H9 (cell line): ENCODE measurements around the gene USP44. TPM values are rescaled to one million over a fixed set of nuclear protein-coding genes. Genes with fewer than 3 reads are reported as not detected.

Experiments used
- DNase-seq: peaks from one replicate; pipeline ENCODE4 v3.0.0-alpha.2; 2017
- H2AFZ ChIP-seq: one replicate; pipeline ENCODE4 v1.6.1; 2013; ENCODE audit warnings: mild to moderate bottlenecking, low read length, control low read depth, moderate library complexity
- H2AK5ac ChIP-seq: 2 replicates; pipeline ENCODE4 v1.6.1; 2013; ENCODE audit warnings: low read length, control low read depth, mixed read lengths; ENCODE audit not compliant: insufficient read length
- H2BK120ac ChIP-seq: one replicate; pipeline ENCODE4 v1.6.1; 2013; ENCODE audit warnings: low read depth, mild to moderate bottlenecking, low read length, control low read depth, inconsistent platforms; ENCODE audit not compliant: poor library complexity, severe bottlenecking
- H2BK12ac ChIP-seq: 2 replicates; pipeline ENCODE4 v1.6.1; 2013; ENCODE audit warnings: low read length, control low read depth, mixed read lengths, low read depth; ENCODE audit not compliant: insufficient read length
- H2BK15ac ChIP-seq: 2 replicates; pipeline ENCODE4 v1.6.1; 2013; ENCODE audit warnings: low read depth, low read length, control low read depth
- H2BK20ac ChIP-seq: one replicate; pipeline ENCODE4 v1.6.1; 2013; ENCODE audit warnings: low read depth, mild to moderate bottlenecking, low read length, control low read depth, inconsistent platforms; ENCODE audit not compliant: poor library complexity, severe bottlenecking
- H2BK5ac ChIP-seq: 2 replicates; pipeline ENCODE4 v1.6.1; 2013; ENCODE audit warnings: low read length, control low read depth, mixed read lengths; ENCODE audit not compliant: insufficient read length
- H3K14ac ChIP-seq: 2 replicates; pipeline ENCODE4 v1.6.1; 2013; ENCODE audit warnings: low read length, control low read depth; ENCODE audit not compliant: insufficient read depth
- H3K18ac ChIP-seq: 2 replicates; pipeline ENCODE4 v1.6.1; 2013; ENCODE audit warnings: low read depth, mild to moderate bottlenecking, mixed read lengths, low read length, control low read depth; ENCODE audit not compliant: insufficient read length
- H3K23ac ChIP-seq: 2 replicates; pipeline ENCODE4 v1.6.1; 2013; ENCODE audit warnings: low read length, control low read depth, mixed read lengths, low read depth; ENCODE audit not compliant: insufficient read length
- H3K23me2 ChIP-seq: 2 replicates; pipeline ENCODE4 v1.6.1; 2013; ENCODE audit warnings: low read depth, mild to moderate bottlenecking, mixed read lengths, low read length, control low read depth; ENCODE audit not compliant: insufficient read length, poor library complexity, severe bottlenecking
- H3K27ac ChIP-seq: 2 replicates; pipeline ENCODE4 v1.5.1; 2013; ENCODE audit warnings: low read length, control low read depth, mixed read lengths, low read depth; ENCODE audit not compliant: insufficient read length
- H3K27me3 ChIP-seq: 2 replicates; pipeline ENCODE4 v1.6.1; 2013; ENCODE audit warnings: low read length, control low read depth, inconsistent platforms; ENCODE audit not compliant: insufficient read depth
- H3K4ac ChIP-seq: 2 replicates; pipeline ENCODE4 v1.6.1; 2013; ENCODE audit warnings: low read depth, mild to moderate bottlenecking, control low read depth, inconsistent platforms, low read length, moderate library complexity
- H3K4me1 ChIP-seq: 2 replicates; pipeline ENCODE4 v1.6.1; 2013; ENCODE audit warnings: low read length, control low read depth, inconsistent platforms; ENCODE audit not compliant: insufficient read depth
- H3K4me2 ChIP-seq: 2 replicates; pipeline ENCODE4 v1.6.1; 2013; ENCODE audit warnings: low read length, control low read depth, mixed read lengths; ENCODE audit not compliant: insufficient read length, insufficient read depth
- H3K56ac ChIP-seq: 2 replicates; pipeline ENCODE4 v1.6.1; 2013; ENCODE audit warnings: low read depth, mild to moderate bottlenecking, mixed read lengths, low read length, control low read depth; ENCODE audit not compliant: insufficient read length
- H3K79me1 ChIP-seq: 2 replicates; pipeline ENCODE4 v1.6.1; 2013; ENCODE audit warnings: low read depth, mild to moderate bottlenecking, moderate library complexity, low read length, control low read depth, inconsistent platforms; ENCODE audit not compliant: insufficient read depth, poor library complexity, severe bottlenecking
- H3K79me2 ChIP-seq: 2 replicates; pipeline ENCODE4 v1.6.1; 2013; ENCODE audit warnings: low read length, control low read depth, inconsistent platforms; ENCODE audit not compliant: insufficient read depth
- H3K9ac ChIP-seq: 2 replicates; pipeline ENCODE4 v1.6.1; 2013; ENCODE audit warnings: low read length, control low read depth, mixed read lengths; ENCODE audit not compliant: insufficient read length; ENCODE audit errors: extremely low read depth
- H3K9me3 ChIP-seq: one replicate; pipeline ENCODE4 v1.6.1; 2013; ENCODE audit warnings: low read depth, low read length, inconsistent platforms; ENCODE audit not compliant: control insufficient read depth
- H3T11ph ChIP-seq: one replicate; pipeline ENCODE4 v1.6.1; 2013; ENCODE audit warnings: mild to moderate bottlenecking, low read length, control low read depth, inconsistent platforms
- H4K20me1 ChIP-seq: one replicate; pipeline ENCODE4 v1.6.1; 2013; ENCODE audit not compliant: control insufficient read depth, insufficient read length, insufficient read depth
- H4K5ac ChIP-seq: 2 replicates; pipeline ENCODE4 v1.6.1; 2013; ENCODE audit warnings: low read depth, mild to moderate bottlenecking, mixed read lengths, low read length, control low read depth; ENCODE audit not compliant: insufficient read length
- H4K8ac ChIP-seq: replicated peaks from 2 replicates; pipeline ENCODE4 v1.6.1; 2013; ENCODE audit warnings: low read length, control low read depth, mixed read lengths, low read depth; ENCODE audit not compliant: insufficient read length
- H4K91ac ChIP-seq: 2 replicates; pipeline ENCODE4 v1.6.1; 2013; ENCODE audit warnings: low read depth, mild to moderate bottlenecking, moderate library complexity, mixed read lengths, low read length, control low read depth; ENCODE audit not compliant: insufficient read length
- H3K27ac Mint-ChIP-seq, 3 experiments: 2 replicates in 2 of 3; 3 replicates in 1 of 3; pipeline ENCODE4 v1.8.0; 2020 to 2021; ENCODE audit warnings: mixed read lengths in 3 of 3, mild to moderate bottlenecking in 1 of 3, moderate library complexity in 1 of 3
- H3K27me3 Mint-ChIP-seq: 2 replicates; pipeline ENCODE4 v1.8.0; 2021; ENCODE audit warnings: low read depth, mild to moderate bottlenecking, moderate library complexity, mixed read lengths
- H3K36me3 Mint-ChIP-seq, 3 experiments: 2 replicates in 2 of 3; 3 replicates in 1 of 3; pipeline ENCODE4 v1.8.0; 2020 to 2021; ENCODE audit warnings: low read depth in 3 of 3, mixed read lengths in 3 of 3; ENCODE audit not compliant: insufficient read depth in 1 of 3
- H3K4me1 Mint-ChIP-seq, 2 experiments: 2 replicates each; pipeline ENCODE4 v1.8.0; 2020; ENCODE audit warnings: mixed read lengths in 2 of 2
- H3K4me3 Mint-ChIP-seq, 2 experiments: 2 replicates in 1 of 2; 3 replicates in 1 of 2; pipeline ENCODE4 v1.8.0; 2020 to 2021; ENCODE audit warnings: mild to moderate bottlenecking in 2 of 2, mixed read lengths in 2 of 2, moderate library complexity in 1 of 2
- H3K9me3 Mint-ChIP-seq, 2 experiments: 2 replicates in 1 of 2; 3 replicates in 1 of 2; pipeline ENCODE4 v1.8.0; 2020; ENCODE audit warnings: mild to moderate bottlenecking in 2 of 2, mixed read lengths in 2 of 2, moderate library complexity in 1 of 2
- CTCF ChIP-seq: fragments of 200-600 bp; sonication (generic); conservative IDR thresholded peaks from 3 replicates; pipeline ENCODE4 v1.8.0; 2021; ENCODE audit warnings: antibody characterized with exemption, mild to moderate bottlenecking
- WGBS: extraction: QIAGEN DNeasy Blood & Tissue Kit; methylation state at CpG from one replicate; pipeline ENCODE4 v1.1.7; 2013; ENCODE audit warnings: missing lambda C conversion rate, low lambda C conversion rate, mixed read lengths; ENCODE audit not compliant: insufficient read length; ENCODE audit errors: extremely low coverage; 5-methylcytosine and 5-hydroxymethylcytosine counted together
- total RNA-seq: library from RNA; stranded (reverse); gene quantifications from 2 replicates; pipeline ENCODE4 v1.2.1, GENCODE V29; 2021

The USP44 gene
- total RNA-seq, 1 experiment from 2014 or later: 185 TPM

GRCh38 chr12:95515197-95515596, 36.1 kb downstream of the USP44 start:
- H3K4me2 ChIP-seq: no peak overlapping the region
- no peaks in the 10 kb centered on the region for H3K27me3 ChIP-seq
- no peak overlapping the region for H3K18ac ChIP-seq
- no peak overlapping the region for H2BK20ac ChIP-seq
- no peak overlapping the region for H3K14ac ChIP-seq
- H3K79me2 ChIP-seq: no peaks in the 10 kb centered on the region
- no peak for DNase-seq
- H3K23me2 ChIP-seq: no peaks in the 10 kb centered on the region
- H3K23ac ChIP-seq: no peak overlapping the region
- no peak overlapping the region for H2BK12ac ChIP-seq
- no peaks in the 10 kb centered on the region for H3K79me1 ChIP-seq
- H2BK120ac ChIP-seq: no peak overlapping the region
- H3K56ac ChIP-seq: no peak overlapping the region
- no peaks in the 10 kb centered on the region for H4K20me1 ChIP-seq
- no peak overlapping the region for H2AFZ ChIP-seq
- no peak overlapping the region for H4K91ac ChIP-seq
- Mint-ChIP-seq H3K27ac (peak overlapping the region in 2 of 3 experiments; percentile 44 to 83; a peak in 3 of 7 replicates), H3K4me1 (no peaks in the 10 kb centered on the region), H3K9me3 (no peaks in the 10 kb centered on the region), H3K27me3 (no peaks in the 10 kb centered on the region), H3K4me3 (no peak overlapping the region), H3K36me3 (peaks cover 27 to 82% (median 51%) of the 10 kb centered on the region in 3 experiments; a peak in 6 of 7 replicates)
- no peak overlapping the region for H3K27ac ChIP-seq
- no peak overlapping the region for H3T11ph ChIP-seq
- H4K8ac ChIP-seq: no peak overlapping the region
- no peaks in the 10 kb centered on the region for H3K4me1 ChIP-seq
- H3K9me3 ChIP-seq: no peaks in the 10 kb centered on the region
- H2BK15ac ChIP-seq: no peak overlapping the region
- H2BK5ac ChIP-seq: no peak overlapping the region
- no peak for TF ChIP-seq CTCF
- no peak overlapping the region for H2AK5ac ChIP-seq
- WGBS: no CpG with 5 or more reads among the region's 3 CpGs
- H4K5ac ChIP-seq: no peak overlapping the region
- no peak overlapping the region for H3K4ac ChIP-seq
- no peak overlapping the region for H3K9ac ChIP-seq
